ENCODE measurements around the gene PPP6R2. TPM values are rescaled to one million over a fixed set of nuclear protein-coding genes. Genes with fewer than 3 reads are reported as not detected.

Gene PPP6R2
- total and polyA plus RNA-seq, 9 of the 15 experiments (the other 6 are each of a cell fraction or from before 2014, with no cell fraction given), result 0.32 to 39.8 (median 21.4) TPM

GRCh38 chr22:50456026-50456425 is 112.9 kb downstream of the PPP6R2 start (continued):
- TF ChIP-seq, protein P1, sequence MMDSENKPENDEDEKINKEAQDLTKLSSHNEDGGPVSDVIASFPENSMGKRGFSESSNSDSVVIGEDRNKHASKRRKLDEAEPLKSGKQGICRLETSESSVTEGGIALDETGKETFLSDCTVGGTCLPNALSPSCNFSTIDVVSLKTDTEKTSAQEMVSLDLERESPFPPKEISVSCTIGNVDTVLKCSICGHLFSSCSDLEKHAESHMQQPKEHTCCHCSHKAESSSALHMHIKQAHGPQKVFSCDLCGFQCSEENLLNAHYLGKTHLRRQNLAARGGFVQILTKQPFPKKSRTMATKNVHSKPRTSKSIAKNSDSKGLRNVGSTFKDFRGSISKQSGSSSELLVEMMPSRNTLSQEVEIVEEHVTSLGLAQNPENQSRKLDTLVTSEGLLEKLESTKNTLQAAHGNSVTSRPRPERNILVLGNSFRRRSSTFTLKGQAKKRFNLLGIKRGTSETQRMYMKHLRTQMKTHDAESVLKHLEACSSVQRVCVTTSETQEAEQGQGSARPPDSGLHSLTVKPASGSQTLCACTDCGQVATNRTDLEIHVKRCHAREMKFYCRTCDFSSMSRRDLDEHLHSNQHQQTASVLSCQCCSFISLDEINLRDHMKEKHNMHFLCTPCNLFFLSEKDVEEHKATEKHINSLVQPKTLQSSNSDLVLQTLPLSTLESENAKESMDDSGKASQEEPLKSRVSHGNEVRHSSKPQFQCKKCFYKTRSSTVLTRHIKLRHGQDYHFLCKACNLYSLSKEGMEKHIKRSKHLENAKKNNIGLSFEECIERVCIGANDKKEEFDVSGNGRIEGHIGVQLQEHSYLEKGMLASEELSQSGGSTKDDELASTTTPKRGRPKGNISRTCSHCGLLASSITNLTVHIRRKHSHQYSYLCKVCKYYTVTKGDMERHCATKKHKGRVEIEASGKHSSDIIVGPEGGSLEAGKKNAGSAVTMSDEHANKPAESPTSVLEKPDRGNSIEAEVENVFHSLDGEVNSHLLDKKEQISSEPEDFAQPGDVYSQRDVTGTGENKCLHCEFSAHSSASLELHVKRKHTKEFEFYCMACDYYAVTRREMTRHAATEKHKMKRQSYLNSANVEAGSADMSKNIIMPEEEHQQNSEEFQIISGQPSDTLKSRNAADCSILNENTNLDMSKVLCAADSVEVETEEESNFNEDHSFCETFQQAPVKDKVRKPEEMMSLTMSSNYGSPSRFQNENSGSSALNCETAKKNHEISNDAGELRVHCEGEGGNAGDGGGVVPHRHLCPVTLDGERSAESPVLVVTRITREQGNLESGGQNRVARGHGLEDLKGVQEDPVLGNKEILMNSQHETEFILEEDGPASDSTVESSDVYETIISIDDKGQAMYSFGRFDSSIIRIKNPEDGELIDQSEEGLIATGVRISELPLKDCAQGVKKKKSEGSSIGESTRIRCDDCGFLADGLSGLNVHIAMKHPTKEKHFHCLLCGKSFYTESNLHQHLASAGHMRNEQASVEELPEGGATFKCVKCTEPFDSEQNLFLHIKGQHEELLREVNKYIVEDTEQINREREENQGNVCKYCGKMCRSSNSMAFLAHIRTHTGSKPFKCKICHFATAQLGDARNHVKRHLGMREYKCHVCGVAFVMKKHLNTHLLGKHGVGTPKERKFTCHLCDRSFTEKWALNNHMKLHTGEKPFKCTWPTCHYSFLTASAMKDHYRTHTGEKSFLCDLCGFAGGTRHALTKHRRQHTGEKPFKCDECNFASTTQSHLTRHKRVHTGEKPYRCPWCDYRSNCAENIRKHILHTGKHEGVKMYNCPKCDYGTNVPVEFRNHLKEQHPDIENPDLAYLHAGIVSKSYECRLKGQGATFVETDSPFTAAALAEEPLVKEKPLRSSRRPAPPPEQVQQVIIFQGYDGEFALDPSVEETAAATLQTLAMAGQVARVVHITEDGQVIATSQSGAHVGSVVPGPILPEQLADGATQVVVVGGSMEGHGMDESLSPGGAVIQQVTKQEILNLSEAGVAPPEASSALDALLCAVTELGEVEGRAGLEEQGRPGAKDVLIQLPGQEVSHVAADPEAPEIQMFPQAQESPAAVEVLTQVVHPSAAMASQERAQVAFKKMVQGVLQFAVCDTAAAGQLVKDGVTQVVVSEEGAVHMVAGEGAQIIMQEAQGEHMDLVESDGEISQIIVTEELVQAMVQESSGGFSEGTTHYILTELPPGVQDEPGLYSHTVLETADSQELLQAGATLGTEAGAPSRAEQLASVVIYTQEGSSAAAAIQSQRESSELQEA (IDR thresholded peaks at IDR 0.05; ENCODE audit: low read depth), result no peak
- TF ChIP-seq ZNF165 (CRISPR knock-in tag; IDR thresholded peaks at IDR 0.05; ENCODE audit: borderline replicate concordance) (no peak), HDAC2 (IDR thresholded peaks at IDR 0.05) (no peak)
